Right cardiac atrium (tissue), 5 donors: Measurements from ENCODE around the gene FUOM. TPM values are rescaled to one million over a fixed set of nuclear protein-coding genes. Genes with fewer than 3 reads are reported as not detected.

Source experiments
- ATAC-seq, 2 donors: fragments of 200-7000 bp; cut with Tn5 transposase; one replicate each; pipeline versions ENCODE4 v1.8.0 to v1.9.1; 2020; ENCODE audit warnings: moderate library complexity in 2 of 2, mild to moderate bottlenecking in 1 of 2
- DNase-seq, 3 donors: peaks; one replicate each; pipeline ENCODE4 v3.0.0-alpha.2; 2020
- H3K27ac ChIP-seq: one replicate; pipeline ENCODE4 v1.5.1; 2013; ENCODE audit warnings: mild to moderate bottlenecking, low read length, control low read depth, moderate library complexity
- H3K27me3 ChIP-seq: one replicate; pipeline ENCODE4 v1.6.1; 2013; ENCODE audit not compliant: control insufficient read depth, insufficient read depth
- H3K4me1 ChIP-seq: one replicate; pipeline ENCODE4 v1.6.1; 2013; ENCODE audit warnings: low read length; ENCODE audit not compliant: control insufficient read depth, insufficient read depth
- H3K4me3 ChIP-seq: one replicate; pipeline ENCODE4 v1.5.1; 2013; ENCODE audit warnings: low read length, control low read depth
- H3K9me3 ChIP-seq: one replicate; pipeline ENCODE4 v1.6.1; 2013; ENCODE audit warnings: low read length; ENCODE audit not compliant: control insufficient read depth
- WGBS: extraction: QIAGEN DNeasy Blood & Tissue Kit; methylation state at CpG from one replicate; pipeline ENCODE4 v1.1.7; 2013; 5-methylcytosine and 5-hydroxymethylcytosine counted together
- intact Hi-C, 4 donors: fragments of 100-400 bp; cut with DNase I; formaldehyde crosslinking; loops; one replicate each; pipeline versions ENCODE4 v1.11.0 to v1.14.0; 2022 to 2023
- polyA plus RNA-seq: library from polyadenylated mRNA; stranded (reverse); fragments of 200-250 nt; gene quantifications from one replicate; pipeline ENCODE4 v1.2.3, GENCODE V29; 2013
- total RNA-seq, 4 donors: library from RNA; stranded (reverse); fragmentation: NEBNext Ultra II Directional; extraction: Animal tissue kit (Norgen Biotek cat#: 25700); gene quantifications; one replicate each; pipeline ENCODE4 v1.2.1, GENCODE V29; 2021
- donor health status: healthy with polysubstance abuse.
- donor health status: DM: no; HTN: yes; CAD: no.
- donor health status: DM: no; HTN: no; CAD: no.
- donor health status: DM: no; HTN: yes; CAD: no; lungs with severe emphysema.
- donor health status: DM: yes; HTN: yes; CAD: no.

FUOM gene
- total and polyA plus RNA-seq, 5 donors = 19.7 to 26.9 (median 23.3) TPM

DNA sequence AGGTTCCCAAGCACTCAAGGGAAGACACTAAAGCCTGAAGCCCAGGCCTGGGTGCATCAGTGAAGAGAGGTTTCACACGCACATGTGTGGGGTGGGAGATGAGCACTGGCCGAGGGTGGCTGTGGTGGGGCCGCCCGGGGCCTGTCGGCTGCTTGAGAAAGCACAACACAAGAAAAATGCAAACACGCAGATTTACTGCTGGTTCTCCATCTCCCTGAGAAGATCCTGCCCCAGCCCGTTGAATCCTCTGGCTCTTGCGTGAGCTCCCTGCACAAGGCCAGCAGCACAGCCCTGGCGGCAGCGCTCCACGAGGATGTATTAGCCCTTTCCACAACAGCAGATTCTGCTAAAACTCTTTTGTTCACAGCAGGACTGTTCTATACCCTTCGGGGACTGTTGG lies 42.9 kb downstream of the FUOM start:
- H3K4me1 ChIP-seq = no peaks in the 10 kb centered on the region
- no peak for ATAC-seq
- no peaks in the 10 kb centered on the region for H3K27me3 ChIP-seq
- H3K4me3 ChIP-seq = no peak overlapping the region
- no peaks in the 10 kb centered on the region for H3K9me3 ChIP-seq
- 88% methylated on average over 12 of the region's 12 CpGs for WGBS
- DNase-seq = peak in 1 of 3 donors; percentile 30
- intact Hi-C loops = no loop called here
- no peak overlapping the region for H3K27ac ChIP-seq

DNA sequence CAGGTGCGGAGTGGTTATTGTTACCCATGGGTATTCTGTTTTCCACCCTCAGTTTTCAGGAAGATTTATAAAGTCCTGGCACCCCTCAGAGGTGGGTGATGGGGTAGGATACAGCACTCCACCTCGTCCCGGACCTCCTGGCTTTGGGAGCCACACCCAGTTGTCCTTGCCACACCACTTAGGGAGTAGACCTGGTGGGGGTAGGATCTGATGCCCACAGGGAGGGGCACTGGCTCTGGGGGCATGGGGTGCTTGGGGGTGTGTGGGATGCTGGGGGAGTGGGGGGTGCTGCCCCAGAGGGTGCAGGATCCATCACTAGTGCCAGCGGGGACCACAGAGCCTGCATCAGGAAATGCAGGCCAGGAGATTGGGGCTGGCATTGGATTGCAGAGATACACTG lies 44.6 kb downstream of the FUOM start:
- intact Hi-C loops = no loop called here
- no peaks in the 10 kb centered on the region for H3K27me3 ChIP-seq
- ATAC-seq = no peak
- WGBS = 73% methylated on average over 4 of the region's 4 CpGs
- H3K9me3 ChIP-seq = no peaks in the 10 kb centered on the region
- H3K27ac ChIP-seq = no peak overlapping the region
- H3K4me1 ChIP-seq = no peaks in the 10 kb centered on the region
- peak in 2 of 3 donors; percentile 7 to 13 for DNase-seq
- no peak overlapping the region for H3K4me3 ChIP-seq

DNA sequence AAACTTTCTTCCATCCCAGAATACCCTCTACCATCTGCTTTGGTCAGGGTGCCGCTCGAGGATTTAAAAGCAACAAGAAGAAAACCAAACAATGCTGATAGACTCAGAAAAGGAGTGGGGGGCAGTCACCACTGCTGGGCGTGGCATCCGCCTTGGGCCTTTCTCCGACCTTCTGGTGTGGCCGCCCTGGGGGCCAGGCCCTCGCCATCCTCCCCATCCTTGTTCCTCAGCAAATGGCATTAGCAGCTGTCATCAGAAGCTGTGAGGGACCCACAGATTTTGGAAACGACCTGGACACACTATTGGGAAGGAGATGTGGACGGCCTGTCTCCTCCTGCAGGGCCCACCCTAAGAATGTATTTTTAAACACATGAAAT lies 45.1 kb downstream of the FUOM start:
- no peaks in the 10 kb centered on the region for H3K27me3 ChIP-seq
- H3K4me3 ChIP-seq = no peak overlapping the region
- intact Hi-C loops = no loop called here
- WGBS = 93% methylated on average over 9 of the region's 9 CpGs
- peaks cover 2% of the 10 kb centered on the region for H3K4me1 ChIP-seq
- H3K9me3 ChIP-seq = no peaks in the 10 kb centered on the region
- no peak for ATAC-seq
- DNase-seq = peak in 1 of 3 donors; percentile 13
- H3K27ac ChIP-seq = no peak overlapping the region

DNA sequence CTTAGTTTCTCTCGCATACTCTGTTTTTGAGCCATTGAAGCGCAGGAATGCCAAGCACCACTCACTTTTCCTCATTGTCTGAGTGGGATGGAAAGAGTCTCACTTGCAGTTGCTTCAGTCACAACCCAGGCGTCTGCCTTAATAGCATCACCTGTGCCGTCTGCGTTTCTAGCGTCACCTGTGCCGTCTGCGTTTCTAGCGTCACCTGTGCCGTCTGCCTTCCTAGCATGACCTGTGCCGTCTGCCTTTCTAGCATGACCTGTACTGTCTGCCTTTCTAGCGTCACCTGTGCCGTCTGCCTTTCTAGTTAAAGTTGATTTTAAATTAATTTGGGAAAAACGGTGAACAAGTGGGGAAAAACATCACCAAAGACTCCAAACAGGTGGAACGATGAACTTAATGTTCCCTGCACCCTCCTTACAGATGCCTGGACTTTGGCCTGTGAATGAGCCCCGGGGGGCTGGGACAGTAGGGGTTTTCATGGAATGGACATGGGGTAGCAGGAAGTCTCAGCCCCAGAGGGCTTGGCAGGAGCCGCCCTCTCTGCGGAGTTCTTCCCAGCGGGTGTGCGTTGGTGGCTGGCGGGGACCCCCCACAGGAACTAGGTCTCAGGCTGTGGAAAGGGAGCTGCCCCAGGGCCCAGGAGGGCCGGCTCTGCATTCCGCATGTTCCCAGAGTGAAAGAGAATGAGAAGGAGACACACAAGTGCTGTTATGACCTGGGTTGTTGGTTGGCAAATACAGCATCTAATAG lies 45.6 kb downstream of the FUOM start:
- H3K4me1 ChIP-seq = peaks cover 5% of the 10 kb centered on the region
- no peaks in the 10 kb centered on the region for H3K9me3 ChIP-seq
- DNase-seq = peak in 1 of 3 donors; percentile 41
- intact Hi-C loops = no loop called here
- H3K27ac ChIP-seq = no peak overlapping the region
- no peak overlapping the region for H3K4me3 ChIP-seq
- no peak for ATAC-seq
- 92% methylated on average over 23 of the region's 23 CpGs for WGBS
- no peaks in the 10 kb centered on the region for H3K27me3 ChIP-seq

DNA sequence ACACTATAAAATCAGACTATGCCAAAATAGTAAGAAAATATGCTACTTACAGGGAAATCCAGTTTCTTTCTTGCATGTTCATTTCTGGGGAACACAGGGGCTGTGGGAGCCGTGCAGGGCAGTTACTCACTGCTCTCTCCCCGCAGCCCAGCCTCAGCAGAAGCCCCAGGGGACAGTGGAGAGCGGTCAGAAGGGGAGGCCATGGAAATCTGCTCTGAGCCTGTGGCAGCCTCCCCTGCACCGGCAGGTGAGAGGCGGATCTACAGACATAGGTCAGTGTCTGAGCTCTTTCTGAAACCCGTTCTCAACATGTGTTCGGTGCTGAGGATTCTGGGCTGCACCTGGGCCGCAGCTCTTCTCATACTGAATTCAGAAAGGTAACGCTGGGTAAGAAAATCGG lies 46.2 kb downstream of the FUOM start:
- WGBS = 91% methylated on average over 10 of the region's 10 CpGs
- Histone ChIP-seq H3K27ac (no peak overlapping the region), H3K4me1 (peaks cover 8% of the 10 kb centered on the region), H3K27me3 (no peaks in the 10 kb centered on the region), H3K9me3 (no peaks in the 10 kb centered on the region), H3K4me3 (no peak overlapping the region)
- ATAC-seq = no peak
- intact Hi-C loops = no loop called here
- peak in 1 of 3 donors; percentile 16 for DNase-seq

DNA sequence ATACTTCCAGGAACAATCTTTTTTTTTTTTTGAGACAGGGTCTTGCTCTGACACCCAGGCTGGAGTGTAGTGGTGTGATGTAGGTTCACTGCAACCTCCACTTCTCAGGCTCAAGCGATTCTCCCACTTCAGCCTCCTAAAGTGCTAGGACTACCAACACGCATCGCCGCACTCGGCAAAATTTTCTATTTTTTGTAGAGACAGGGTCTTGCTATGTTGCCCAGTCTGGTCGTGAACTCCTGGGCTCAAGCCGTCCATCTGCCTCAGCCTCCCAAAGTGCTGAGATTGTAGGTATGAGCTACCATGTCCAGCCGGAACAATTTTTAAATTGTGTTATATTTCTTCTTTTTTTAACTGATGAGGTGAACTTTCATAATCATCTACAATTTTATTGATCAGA lies 47.0 kb downstream of the FUOM start:
- intact Hi-C loops = no loop called here
- DNase-seq (peak in 2 of 3 donors; percentile 24 to 26), ATAC-seq (no peak)
- Histone ChIP-seq H3K9me3 (no peaks in the 10 kb centered on the region), H3K4me1 (peaks cover 8% of the 10 kb centered on the region), H3K27ac (no peak overlapping the region), H3K27me3 (no peaks in the 10 kb centered on the region), H3K4me3 (no peak overlapping the region)
- whole genome bisulfite sequencing = 93% methylated on average over 8 of the region's 8 CpGs

DNA sequence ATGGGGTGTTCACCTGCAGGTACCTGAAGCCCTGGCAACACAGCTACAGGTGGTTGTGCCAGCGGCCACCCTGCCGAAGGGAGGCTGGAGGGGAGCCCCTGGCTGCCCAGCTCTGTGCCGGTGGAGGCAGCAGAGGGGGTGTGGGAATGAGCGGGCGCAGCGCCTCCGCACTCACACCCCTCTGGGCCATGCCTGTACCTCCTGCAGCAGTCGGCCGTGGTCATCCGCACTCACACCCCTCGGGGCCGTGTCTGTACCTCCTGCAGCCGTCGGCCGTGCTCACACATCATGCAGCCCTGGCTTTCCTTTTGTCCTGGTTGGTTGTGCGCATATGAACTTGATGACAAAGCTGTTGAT lies 47.4 kb downstream of the FUOM start:
- Histone ChIP-seq H3K4me1 (peaks cover 8% of the 10 kb centered on the region), H3K4me3 (no peak overlapping the region), H3K27ac (no peak overlapping the region), H3K9me3 (no peaks in the 10 kb centered on the region), H3K27me3 (no peaks in the 10 kb centered on the region)
- intact Hi-C loops = no loop called here
- no peak for ATAC-seq
- WGBS = 94% methylated on average over 16 of the region's 16 CpGs
- DNase-seq = peak in 2 of 3 donors; percentile 55 to 66

DNA sequence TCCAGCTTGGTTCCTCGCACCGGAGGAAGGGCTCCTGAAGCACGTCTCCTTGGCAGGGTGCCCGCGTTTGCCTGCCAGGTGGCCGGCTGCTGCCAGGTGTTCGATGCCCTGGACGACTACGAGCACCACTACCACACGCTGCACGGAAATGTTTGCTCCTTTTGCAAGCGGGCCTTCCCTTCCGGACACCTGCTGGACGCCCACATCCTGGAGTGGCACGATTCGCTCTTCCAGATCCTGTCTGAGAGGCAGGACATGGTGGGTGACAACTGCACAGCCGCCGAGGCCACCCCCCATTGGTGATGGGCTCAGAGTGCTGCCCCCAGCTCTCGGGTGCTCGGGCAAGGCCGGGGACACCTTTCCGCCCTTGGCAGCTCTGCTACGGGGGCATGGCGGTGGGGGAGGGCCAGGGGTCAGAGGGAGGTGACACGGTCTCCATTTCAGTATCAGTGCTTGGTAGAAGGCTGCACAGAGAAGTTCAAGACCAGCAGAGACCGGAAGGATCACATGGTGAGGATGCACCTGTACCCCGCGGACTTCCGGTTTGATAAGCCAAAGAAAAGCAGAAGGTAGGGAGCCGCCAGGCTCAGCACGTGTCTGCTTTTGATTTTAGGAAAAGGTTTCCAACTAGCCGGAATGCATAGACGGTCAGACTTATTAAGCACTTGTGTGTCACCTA lies 48.0 kb downstream of the FUOM start:
- intact Hi-C loops = no loop called here
- Histone ChIP-seq H3K27ac (no peak overlapping the region), H3K4me3 (no peak overlapping the region), H3K9me3 (no peaks in the 10 kb centered on the region), H3K4me1 (peaks cover 8% of the 10 kb centered on the region), H3K27me3 (no peaks in the 10 kb centered on the region)
- DNase-seq (peak; percentile 51 to 79 (median 75)), ATAC-seq (no peak)
- 91% methylated on average over 33 of the region's 33 CpGs for WGBS

DNA sequence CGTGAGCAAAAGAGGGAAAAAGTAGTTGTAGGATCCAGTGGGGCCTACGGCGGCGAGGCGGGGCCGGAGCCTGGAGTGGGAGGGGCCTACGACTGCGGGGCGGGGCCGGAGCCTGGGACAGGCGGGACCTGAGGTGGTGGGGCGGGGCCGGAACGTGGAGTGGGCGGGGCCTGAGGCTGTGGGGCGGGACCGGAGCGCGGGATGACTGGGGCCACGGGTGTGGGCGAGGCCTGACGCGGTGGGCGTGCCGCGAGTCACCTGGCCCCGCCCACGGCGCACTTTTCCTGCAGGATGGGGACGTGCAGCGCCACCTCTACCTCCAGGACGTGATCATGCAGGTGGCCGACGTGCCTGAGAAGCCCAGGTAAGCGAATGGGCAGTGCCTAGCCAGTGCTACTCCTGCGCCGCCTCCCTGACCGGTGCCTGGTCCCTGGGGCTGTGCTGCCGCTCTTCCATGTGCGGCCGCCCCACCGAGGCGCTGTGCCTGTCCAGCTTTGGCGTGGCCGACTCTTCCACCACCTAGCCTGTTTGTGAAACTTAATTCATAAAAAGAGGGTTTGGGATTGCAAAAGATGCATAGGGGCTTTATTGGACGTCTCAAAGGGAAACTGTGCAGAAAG lies 48.6 kb downstream of the FUOM start:
- DNase-seq (peak; percentile 93 to 97 (median 97)), ATAC-seq (peak; percentile 96 to 97)
- H3K4me1 ChIP-seq = peaks cover 8% of the 10 kb centered on the region
- no peaks in the 10 kb centered on the region for H3K9me3 ChIP-seq
- H3K4me3 ChIP-seq = peak overlapping the region; percentile 96
- intact Hi-C loops = no loop called here
- H3K27me3 ChIP-seq = no peaks in the 10 kb centered on the region
- peak overlapping the region; percentile 96 for H3K27ac ChIP-seq
- WGBS = 24% methylated on average over 46 of the region's 46 CpGs

DNA sequence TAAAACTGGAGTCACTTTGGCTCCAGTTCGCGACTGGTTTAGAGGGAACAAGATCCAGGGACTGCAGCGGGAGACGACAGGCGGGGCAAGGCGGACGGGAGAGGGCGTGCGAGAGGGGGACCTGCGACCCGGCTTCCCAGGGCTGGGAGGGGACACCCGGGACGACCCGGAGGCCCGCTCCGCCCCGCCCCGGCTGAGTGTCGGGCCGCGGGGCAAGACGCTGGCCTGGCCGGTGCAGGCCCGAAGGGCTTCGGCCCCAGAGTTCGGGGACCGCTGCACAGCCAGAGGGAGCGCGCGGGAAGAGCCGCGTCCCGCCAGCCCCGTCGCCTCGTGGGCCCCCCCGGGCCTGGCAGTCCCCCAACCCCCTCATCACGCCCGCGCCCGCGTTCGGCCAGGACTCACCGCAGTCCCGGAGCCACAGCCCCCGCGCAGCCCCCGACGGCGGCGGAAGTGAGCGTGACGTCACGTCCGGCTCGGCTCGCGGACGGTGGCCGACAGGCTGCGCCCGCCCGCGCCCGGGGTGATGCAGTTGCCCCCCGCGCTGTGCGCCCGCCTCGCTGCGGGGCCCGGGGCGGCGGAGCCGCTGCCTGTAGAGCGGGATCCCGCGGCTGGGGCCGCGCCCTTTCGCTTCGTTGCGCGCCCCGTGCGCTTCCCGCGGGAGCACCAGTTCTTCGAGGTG lies 49.3 kb downstream of the FUOM start, which contains the start of the genes TUBGCP2 and ZNF511:
TSS of gene TUBGCP2 (minus strand) at position 452 of the 679 bp plus-strand sequence. CDS start 5,931 bp downstream, outside the sequence.
TSS of gene ZNF511 (plus strand) at position 494 of the 679 bp plus-strand sequence. CDS start at position 524, 30 bp downstream.
- peak; percentile 88 to 92 for ATAC-seq
- Histone ChIP-seq H3K9me3 (no peaks in the 10 kb centered on the region), H3K27ac (peak within 1 kb of the TSS; percentile 96), H3K4me3 (peak within 1 kb of the TSS; percentile 96), H3K4me1 (peaks cover 8% of the 10 kb centered on the region), H3K27me3 (no peaks in the 10 kb centered on the region)
- intact Hi-C loops = no loop called here
- DNase-seq = peak; percentile 89 to 95 (median 95)
- WGBS = under 1% methylated on average over 89 of the region's 89 CpGs
